HEK293 (cell line): ENCODE measurements around the gene PID1.

Source experiments
- CTCF ChIA-PET: fragments of 350-600 bp; formaldehyde crosslinking; extraction: SDS; loops from one replicate; lab custom pipeline; 2021; ENCODE audit warnings: antibody characterized with exemption; lab: Yijun Ruan, JAX
- POLR2A ChIA-PET: fragments of 300-600 bp; formaldehyde crosslinking; extraction: SDS; loops from one replicate; lab custom pipeline; 2020; ENCODE audit warnings: antibody characterized with exemption, inconsistent platforms; lab: Yijun Ruan, JAX
- H3K27ac ChIP-seq: fragments of 200-500 bp; sonication (Bioruptor generic); 2 replicates; pipeline ENCODE4 v1.5.1; 2014; ENCODE audit warnings: low read depth, low read length, control low read depth, inconsistent platforms; ENCODE audit errors: extremely low read depth
- H3K36me3 ChIP-seq, 2 experiments: fragments of 200-500 bp in 1 of 2; sonication (Bioruptor generic) in 1 of 2; 1 replicate in 1 of 2; 2 replicates in 1 of 2; pipeline ENCODE4 v1.5.1; 2014 to 2017; ENCODE audit warnings: inconsistent platforms in 2 of 2, low read length in 2 of 2; ENCODE audit not compliant: control insufficient read depth in 2 of 2, insufficient read depth in 1 of 2
- H3K4me1 ChIP-seq: fragments of 200-500 bp; sonication (Bioruptor generic); 2 replicates; pipeline ENCODE4 v1.5.1; 2014; ENCODE audit warnings: mild to moderate bottlenecking, low read length, inconsistent platforms; ENCODE audit not compliant: control insufficient read depth, insufficient read depth
- H3K4me3 ChIP-seq: 2 replicates; pipeline ENCODE4 v1.5.1; 2011; ENCODE audit warnings: low read depth, mild to moderate bottlenecking, control low read depth, low read length, moderate library complexity
- H3K9me3 ChIP-seq: fragments of 200-500 bp; sonication (Bioruptor generic); 2 replicates; pipeline ENCODE4 v1.5.1; 2014; ENCODE audit warnings: low read depth, low read length, inconsistent platforms; ENCODE audit not compliant: control insufficient read depth, insufficient read depth
- AEBP2 ChIP-seq: fragments of 450-650 bp; formaldehyde crosslinking; IDR thresholded peaks from 2 replicates; pipeline ENCODE4 v1.5.1; 2016; ENCODE audit warnings: missing biosample characterization, missing genetic modification characterization, borderline replicate concordance
- BCL6B ChIP-seq: fragments of 450-650 bp; formaldehyde crosslinking; IDR thresholded peaks from 2 replicates; pipeline ENCODE4 v1.5.1; 2017; ENCODE audit warnings: missing biosample characterization, missing genetic modification characterization
- GLI2 ChIP-seq: fragments of 450-650 bp; formaldehyde crosslinking; IDR thresholded peaks from 2 replicates; pipeline ENCODE4; 2017; ENCODE audit warnings: missing biosample characterization, missing genetic modification characterization, low read depth, borderline replicate concordance
- PRDM10 ChIP-seq: fragments of 450-650 bp; formaldehyde crosslinking; IDR thresholded peaks from 2 replicates; pipeline ENCODE4 v1.5.1; 2016; ENCODE audit warnings: missing biosample characterization, missing genetic modification characterization
- PRDM2 ChIP-seq: fragments of 450-650 bp; formaldehyde crosslinking; IDR thresholded peaks from 2 replicates; pipeline ENCODE4 v1.5.1; 2016; ENCODE audit warnings: missing biosample characterization, missing genetic modification characterization, borderline replicate concordance
- SP2 ChIP-seq: fragments of 450-650 bp; formaldehyde crosslinking; IDR thresholded peaks from 2 replicates; pipeline ENCODE4 v1.5.1; 2016; ENCODE audit warnings: missing biosample characterization, missing genetic modification characterization
- YY1 ChIP-seq: fragments of 450-650 bp; formaldehyde crosslinking; IDR thresholded peaks from 2 replicates; pipeline ENCODE4 v1.5.1; 2018; ENCODE audit warnings: missing biosample characterization, missing genetic modification characterization
- ZBTB48 ChIP-seq: fragments of 450-650 bp; formaldehyde crosslinking; IDR thresholded peaks from 2 replicates; pipeline ENCODE4 v1.5.1; 2016; ENCODE audit warnings: missing biosample characterization, missing genetic modification characterization
- ZEB2 ChIP-seq: fragments of 450-650 bp; formaldehyde crosslinking; IDR thresholded peaks from 2 replicates; pipeline ENCODE4 v1.5.1; 2016; ENCODE audit warnings: missing biosample characterization, missing genetic modification characterization
- ZNF10 ChIP-seq: fragments of 450-650 bp; formaldehyde crosslinking; IDR thresholded peaks from 2 replicates; pipeline ENCODE4 v1.5.1; 2017; ENCODE audit warnings: missing biosample characterization, missing genetic modification characterization
- ZNF133 ChIP-seq: fragments of 450-650 bp; formaldehyde crosslinking; IDR thresholded peaks from 2 replicates; pipeline ENCODE4 v1.5.1; 2016; ENCODE audit warnings: missing biosample characterization, missing genetic modification characterization
- ZNF148 ChIP-seq: fragments of 450-650 bp; formaldehyde crosslinking; IDR thresholded peaks from 2 replicates; pipeline ENCODE4 v1.5.0; 2017; ENCODE audit warnings: missing biosample characterization, missing genetic modification characterization, borderline replicate concordance
- ZNF157 ChIP-seq: fragments of 450-650 bp; formaldehyde crosslinking; IDR thresholded peaks from 2 replicates; pipeline ENCODE4 v1.5.1; 2016; ENCODE audit warnings: missing biosample characterization, missing genetic modification characterization
- ZNF211 ChIP-seq: fragments of 450-650 bp; formaldehyde crosslinking; IDR thresholded peaks from 2 replicates; pipeline ENCODE4 v1.5.1; 2016; ENCODE audit warnings: low read depth, missing biosample characterization, missing genetic modification characterization
- ZNF335 ChIP-seq: fragments of 450-650 bp; formaldehyde crosslinking; conservative IDR thresholded peaks from 2 replicates; pipeline ENCODE4 v1.5.1; 2016; ENCODE audit warnings: missing biosample characterization, missing genetic modification characterization
- ZNF366 ChIP-seq: fragments of 450-650 bp; formaldehyde crosslinking; conservative IDR thresholded peaks from 2 replicates; pipeline ENCODE4 v1.5.1; 2016; ENCODE audit warnings: missing biosample characterization, missing genetic modification characterization
- ZNF433 ChIP-seq: fragments of 450-650 bp; formaldehyde crosslinking; IDR thresholded peaks from 2 replicates; pipeline ENCODE4 v1.5.1; 2016; ENCODE audit warnings: missing biosample characterization, missing genetic modification characterization, low read depth
- ZNF473 ChIP-seq: fragments of 450-650 bp; formaldehyde crosslinking; IDR thresholded peaks from 2 replicates; pipeline ENCODE4 v1.5.1; 2017; ENCODE audit warnings: missing biosample characterization, missing genetic modification characterization
- ZNF513 ChIP-seq: fragments of 450-650 bp; IDR thresholded peaks from 2 replicates; pipeline ENCODE4 v1.5.1; 2018; ENCODE audit warnings: missing biosample characterization, missing genetic modification characterization
- ZNF664 ChIP-seq: fragments of 450-650 bp; formaldehyde crosslinking; IDR thresholded peaks from 2 replicates; pipeline ENCODE4 v1.5.1; 2016; ENCODE audit warnings: missing biosample characterization, missing genetic modification characterization
- ZSCAN16 ChIP-seq: fragments of 450-650 bp; formaldehyde crosslinking; IDR thresholded peaks from 2 replicates; pipeline ENCODE4 v1.5.1; 2016; ENCODE audit warnings: missing biosample characterization, missing genetic modification characterization

The PID1 gene

GRCh38 chr2:229314117-229314516 is 43.0 kb upstream of the PID1 start (continued):
- TF ChIP-seq ZNF211 (tag by site-specific recombination), result no peak
- TF ChIP-seq ZNF133, result no peak
- no peak for TF ChIP-seq ZNF473 (tag by site-specific recombination)
- TF ChIP-seq ZNF148 (tag by site-specific recombination), result no peak
- TF ChIP-seq ZNF366, result no peak
- no peak for TF ChIP-seq YY1 (tag by site-specific recombination)
- TF ChIP-seq ZNF664, result no peak
- TF ChIP-seq ZNF513, result no peak
- no peak for TF ChIP-seq BCL6B (tag by site-specific recombination)
- TF ChIP-seq GLI2 (tag by site-specific recombination), result no peak
- TF ChIP-seq, all 188 proteins: peak for 0

- no peaks in the 10 kb centered on the region for H3K36me3 ChIP-seq
- POLR2A ChIA-PET, result no interaction called here
- no peak overlapping the region for H3K27ac ChIP-seq
- CTCF ChIA-PET, result no interaction called here
- no peaks in the 10 kb centered on the region for H3K4me1 ChIP-seq
- no peak overlapping the region for H3K4me3 ChIP-seq
- no peaks in the 10 kb centered on the region for H3K9me3 ChIP-seq
- no peak for TF ChIP-seq PRDM2 (tag by site-specific recombination)
- TF ChIP-seq AEBP2 (tag by site-specific recombination), result no peak
- TF ChIP-seq ZNF335 (tag by site-specific recombination), result no peak
- no peak for TF ChIP-seq ZBTB48
- TF ChIP-seq ZEB2, result no peak
- TF ChIP-seq YY1 (tag by site-specific recombination), result no peak
- no peak for TF ChIP-seq ZSCAN16 (tag by site-specific recombination)
- TF ChIP-seq PRDM10 (tag by site-specific recombination), result no peak
- TF ChIP-seq ZNF157 (tag by site-specific recombination), result no peak
- TF ChIP-seq SP2 (tag by site-specific recombination), result no peak
- no peak for TF ChIP-seq ZNF10
- no peak for TF ChIP-seq ZNF433 (tag by site-specific recombination)
- no peak for TF ChIP-seq ZNF211 (tag by site-specific recombination)
These were observed 42.5 kb upstream of the PID1 start for GRCh38 chr2:229313591-229313990.
